MM.1S (cell line): ENCODE measurements around the gene NXN.

ENCODE experiments used
- CTCF ChIP-seq: fragments of 300-600 bp; sonication (generic); IDR thresholded peaks from 2 replicates; pipeline ENCODE4 v1.5.1; 2016; ENCODE audit warnings: antibody characterized with exemption, low read length, mixed read lengths
- EZH2 ChIP-seq: fragments of 300-600 bp; sonication (generic); optimal IDR thresholded peaks from 2 replicates; pipeline ENCODE3; 2017; ENCODE audit warnings: low read depth, mild to moderate bottlenecking, antibody characterized with exemption, low read length, mixed read lengths

- TF ChIP-seq CTCF, result no peak
- no peak for TF ChIP-seq EZH2
Measured at GRCh38 chr17:976312-976711, 3.3 kb downstream of the NXN start.
